ENCODE measurements around the gene FGFRL1. TPM values are rescaled to one million over a fixed set of nuclear protein-coding genes. Genes with fewer than 3 reads are reported as not detected.

FGFRL1 gene
- total and polyA plus RNA-seq, 2 experiments from 2014 or later = 28.1 to 34.0 TPM

DNA sequence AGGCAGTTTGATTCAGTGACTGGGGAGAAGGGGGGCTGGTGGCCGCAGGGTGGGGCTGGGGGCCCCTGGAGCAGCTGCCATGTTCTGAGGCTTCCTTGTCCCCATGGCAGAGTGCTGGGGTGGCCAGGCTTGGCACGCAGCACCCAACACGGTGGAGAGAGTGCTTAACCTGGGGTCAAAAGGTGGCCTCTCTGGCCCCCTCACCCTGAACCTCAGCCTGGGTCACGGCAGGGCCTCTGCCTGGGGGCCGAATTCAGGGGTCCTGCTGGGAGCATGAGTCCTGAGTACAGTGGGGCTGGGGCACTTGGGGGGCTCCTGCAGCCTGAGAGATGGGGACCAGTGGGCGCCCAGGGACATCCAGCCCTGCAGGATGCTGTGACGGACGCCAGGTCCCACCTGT, 19.9 kb downstream of the FGFRL1 start:
- H3K9me2 ChIP-seq (replicated peaks; ENCODE audit: insufficient read depth) = no peaks in the 10 kb centered on the region
- no peaks in the 10 kb centered on the region for H3K27me3 ChIP-seq
- peaks cover 4% of the 10 kb centered on the region for H3K4me1 ChIP-seq (ENCODE audit: insufficient read depth)
- WGBS (ENCODE audit: low lambda C conversion rate, missing lambda C conversion rate) = 84% methylated on average over 6 of the region's 8 CpGs
- H3K79me2 ChIP-seq = no peaks in the 10 kb centered on the region
- no peak overlapping the region for H3K4me3 ChIP-seq
- no peaks in the 10 kb centered on the region for H3K9me3 ChIP-seq (ENCODE audit: low read depth)
- TF ChIP-seq, protein P1, sequence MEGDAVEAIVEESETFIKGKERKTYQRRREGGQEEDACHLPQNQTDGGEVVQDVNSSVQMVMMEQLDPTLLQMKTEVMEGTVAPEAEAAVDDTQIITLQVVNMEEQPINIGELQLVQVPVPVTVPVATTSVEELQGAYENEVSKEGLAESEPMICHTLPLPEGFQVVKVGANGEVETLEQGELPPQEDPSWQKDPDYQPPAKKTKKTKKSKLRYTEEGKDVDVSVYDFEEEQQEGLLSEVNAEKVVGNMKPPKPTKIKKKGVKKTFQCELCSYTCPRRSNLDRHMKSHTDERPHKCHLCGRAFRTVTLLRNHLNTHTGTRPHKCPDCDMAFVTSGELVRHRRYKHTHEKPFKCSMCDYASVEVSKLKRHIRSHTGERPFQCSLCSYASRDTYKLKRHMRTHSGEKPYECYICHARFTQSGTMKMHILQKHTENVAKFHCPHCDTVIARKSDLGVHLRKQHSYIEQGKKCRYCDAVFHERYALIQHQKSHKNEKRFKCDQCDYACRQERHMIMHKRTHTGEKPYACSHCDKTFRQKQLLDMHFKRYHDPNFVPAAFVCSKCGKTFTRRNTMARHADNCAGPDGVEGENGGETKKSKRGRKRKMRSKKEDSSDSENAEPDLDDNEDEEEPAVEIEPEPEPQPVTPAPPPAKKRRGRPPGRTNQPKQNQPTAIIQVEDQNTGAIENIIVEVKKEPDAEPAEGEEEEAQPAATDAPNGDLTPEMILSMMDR (IDR thresholded peaks at IDR 0.05; ENCODE audit: poor library complexity) = no peak
- TF ChIP-seq EZH2 (IDR thresholded peaks at IDR 0.05; ENCODE audit: borderline replicate concordance) = no peak
- no peak for TF ChIP-seq EZH2phosphoT487 (IDR thresholded peaks at IDR 0.05; ENCODE audit: low read depth, severe bottlenecking, unreplicated experiment)
- H3K27ac ChIP-seq = no peak overlapping the region
- H4K20me1 ChIP-seq (ENCODE audit: insufficient read depth, poor library complexity, severe bottlenecking) = no peaks in the 10 kb centered on the region
- no peak for DNase-seq (ENCODE audit: low spot score)
- H3K36me3 ChIP-seq (replicated peaks; ENCODE audit: insufficient read depth, low read depth) = no peaks in the 10 kb centered on the region
- H2AFZ ChIP-seq = no peak overlapping the region
- H3K4me2 ChIP-seq = no peak overlapping the region

DNA sequence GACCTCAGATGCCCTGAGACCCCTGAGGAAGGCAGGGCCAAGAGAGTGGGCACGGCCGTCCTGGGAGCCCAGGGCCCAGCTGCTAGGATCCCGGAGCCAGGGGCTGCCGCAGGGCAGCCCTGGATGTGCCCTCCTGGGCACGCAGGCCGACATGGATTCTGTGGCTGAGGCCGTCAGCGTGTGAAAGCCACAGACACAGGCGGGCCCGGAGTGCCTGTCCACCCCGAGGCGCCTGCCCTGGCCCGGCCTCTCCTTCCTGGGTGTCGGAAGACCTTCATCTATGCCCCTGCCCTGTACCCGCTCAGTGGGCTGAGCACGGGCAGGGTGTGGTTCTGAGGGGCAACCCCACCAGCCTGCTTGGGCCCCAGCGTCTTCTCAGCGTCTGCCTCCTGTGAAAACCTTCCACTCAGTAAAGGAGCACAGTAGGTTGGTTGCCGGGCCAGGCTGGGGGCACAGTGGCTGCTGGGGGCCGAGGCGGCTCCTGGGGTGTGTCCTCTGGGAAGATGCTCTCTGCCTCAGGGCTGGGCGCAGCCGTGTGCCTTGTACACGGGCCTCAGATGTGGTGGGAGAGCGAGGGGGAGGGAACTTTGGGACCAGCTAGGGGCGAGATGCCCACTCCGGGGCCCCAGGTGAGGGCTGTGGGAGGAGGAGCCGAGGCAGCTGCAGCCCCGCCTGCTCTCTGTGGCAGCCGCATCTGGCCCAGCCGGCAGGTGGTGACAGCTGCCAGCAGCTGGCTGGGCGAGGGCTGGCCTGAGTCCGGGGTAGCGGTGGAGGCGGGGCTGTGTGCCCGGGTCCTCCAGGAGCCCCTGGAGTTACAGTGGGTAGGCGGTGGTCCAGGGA, 20.8 kb downstream of the FGFRL1 start:
- H3K79me2 ChIP-seq = no peaks in the 10 kb centered on the region
- TF ChIP-seq EZH2phosphoT487 (IDR thresholded peaks at IDR 0.05; ENCODE audit: low read depth, severe bottlenecking, unreplicated experiment) = no peak
- TF ChIP-seq, protein P1 (IDR thresholded peaks at IDR 0.05; ENCODE audit: poor library complexity) = no peak
- no peak for TF ChIP-seq EZH2 (IDR thresholded peaks at IDR 0.05; ENCODE audit: borderline replicate concordance)
- no peaks in the 10 kb centered on the region for H3K27me3 ChIP-seq
- DNase-seq (ENCODE audit: low spot score) = no peak
- H3K4me2 ChIP-seq = no peak overlapping the region
- no peaks in the 10 kb centered on the region for H3K9me2 ChIP-seq (replicated peaks; ENCODE audit: insufficient read depth)
- H3K4me1 ChIP-seq (ENCODE audit: insufficient read depth) = peaks cover 4% of the 10 kb centered on the region
- H2AFZ ChIP-seq = no peak overlapping the region
- 83% methylated on average over 36 of the region's 37 CpGs for WGBS (ENCODE audit: low lambda C conversion rate, missing lambda C conversion rate)
- no peak overlapping the region for H3K4me3 ChIP-seq
- no peak overlapping the region for H3K27ac ChIP-seq
- no peaks in the 10 kb centered on the region for H3K36me3 ChIP-seq (replicated peaks; ENCODE audit: insufficient read depth, low read depth)
- H4K20me1 ChIP-seq (ENCODE audit: insufficient read depth, poor library complexity, severe bottlenecking) = no peaks in the 10 kb centered on the region
- H3K9me3 ChIP-seq (ENCODE audit: low read depth) = no peaks in the 10 kb centered on the region

DNA sequence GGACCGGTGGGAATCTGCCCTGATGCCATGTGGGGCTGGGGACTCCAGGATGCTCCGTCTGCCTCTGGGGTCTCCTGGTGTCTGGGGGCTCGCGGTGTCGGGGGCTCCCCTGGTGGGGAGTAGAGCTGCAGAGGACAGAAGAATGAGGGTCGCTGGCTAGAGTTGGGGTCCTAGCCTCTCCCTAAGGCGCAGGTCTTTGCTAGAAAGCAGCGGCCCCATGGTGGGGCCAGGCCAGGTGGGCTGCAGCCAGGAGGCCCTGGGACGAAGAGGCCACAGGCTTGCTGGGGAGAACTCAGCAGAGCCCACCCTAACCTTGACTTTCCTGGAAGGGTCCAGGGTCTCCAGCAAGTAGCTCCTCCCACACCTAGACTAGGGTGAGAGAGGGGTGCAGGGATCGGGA, 21.4 kb downstream of the FGFRL1 start:
- Histone ChIP-seq H2AFZ (no peak overlapping the region), H3K4me3 (no peak overlapping the region), H4K20me1 (ENCODE audit: insufficient read depth, poor library complexity, severe bottlenecking) (no peaks in the 10 kb centered on the region), H3K79me2 (no peaks in the 10 kb centered on the region), H3K27me3 (no peaks in the 10 kb centered on the region), H3K9me2 (replicated peaks; ENCODE audit: insufficient read depth) (no peaks in the 10 kb centered on the region), H3K27ac (no peak overlapping the region), H3K4me2 (no peak overlapping the region), H3K36me3 (replicated peaks; ENCODE audit: insufficient read depth, low read depth) (no peaks in the 10 kb centered on the region), H3K9me3 (ENCODE audit: low read depth) (no peaks in the 10 kb centered on the region), H3K4me1 (ENCODE audit: insufficient read depth) (peaks cover 4% of the 10 kb centered on the region)
- no peak for DNase-seq (ENCODE audit: low spot score)
- WGBS (ENCODE audit: low lambda C conversion rate, missing lambda C conversion rate) = 89% methylated on average over 10 of the region's 10 CpGs
- TF ChIP-seq EZH2 (IDR thresholded peaks at IDR 0.05; ENCODE audit: borderline replicate concordance) (no peak), EZH2phosphoT487 (IDR thresholded peaks at IDR 0.05; ENCODE audit: low read depth, severe bottlenecking, unreplicated experiment) (no peak)
- TF ChIP-seq, protein P1 (IDR thresholded peaks at IDR 0.05; ENCODE audit: poor library complexity) = no peak
